Stromal cell of bone marrow (primary cell): Measurements from ENCODE around the gene RAB11B.
"Not testable (repeated sequence)": the region's sequence is repeated elsewhere in the genome, so short reads cannot be mapped to it uniquely, and the experiment has no call there.

ENCODE experiments used
- DNase-seq: peaks from one replicate; pipeline ENCODE4 v3.0.0-alpha.2; 2012; ENCODE audit warnings: low read depth

RAB11B gene

DNA sequence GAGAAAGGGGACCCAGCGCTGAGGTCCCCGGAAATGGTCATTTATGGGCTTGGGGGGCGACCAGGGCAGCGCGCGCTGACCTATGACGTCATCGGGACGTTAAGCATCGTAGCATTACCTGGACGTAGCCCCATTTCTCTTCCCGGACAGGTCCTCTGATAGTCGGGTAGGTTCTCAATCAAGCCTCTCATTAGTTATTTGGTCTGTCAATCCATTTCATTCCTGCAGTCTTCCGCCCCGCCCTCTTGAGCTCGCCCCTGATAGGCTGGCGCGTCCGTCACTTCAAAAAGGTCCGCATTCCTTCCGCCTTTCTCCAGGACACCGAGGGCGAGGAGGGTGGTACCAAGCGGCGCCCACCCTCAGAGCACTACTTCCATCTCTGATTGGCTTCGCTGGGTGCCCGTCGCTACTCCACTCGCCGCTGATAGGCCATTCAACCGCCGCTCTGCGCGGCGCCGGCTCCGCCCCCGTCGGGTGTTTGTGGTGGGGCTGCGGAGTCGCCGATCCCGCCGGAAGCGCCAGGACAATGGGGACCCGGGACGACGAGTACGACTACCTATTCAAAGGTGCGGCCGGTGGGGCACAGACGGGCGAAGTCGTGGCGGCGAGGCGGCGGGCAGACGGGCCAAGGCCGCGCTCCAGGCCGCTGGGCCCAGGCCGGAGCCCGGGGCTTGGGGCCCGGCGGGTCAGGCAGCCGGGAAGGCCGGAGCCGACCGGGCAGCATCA lies at the start of gene RAB11B:
TSS of gene RAB11B (plus strand) at position 470 of the 726 bp plus-strand sequence. CDS start at position 527, 57 bp downstream.
- DNase-seq = peak; percentile 100

GRCh38 chr19:8341504-8341903 lies 48.7 kb upstream of the RAB11B start:
- DNase-seq = not testable (repeated sequence)

GRCh38 chr19:8342316-8342683 lies 47.9 kb upstream of the RAB11B start:
- no peak for DNase-seq

DNA sequence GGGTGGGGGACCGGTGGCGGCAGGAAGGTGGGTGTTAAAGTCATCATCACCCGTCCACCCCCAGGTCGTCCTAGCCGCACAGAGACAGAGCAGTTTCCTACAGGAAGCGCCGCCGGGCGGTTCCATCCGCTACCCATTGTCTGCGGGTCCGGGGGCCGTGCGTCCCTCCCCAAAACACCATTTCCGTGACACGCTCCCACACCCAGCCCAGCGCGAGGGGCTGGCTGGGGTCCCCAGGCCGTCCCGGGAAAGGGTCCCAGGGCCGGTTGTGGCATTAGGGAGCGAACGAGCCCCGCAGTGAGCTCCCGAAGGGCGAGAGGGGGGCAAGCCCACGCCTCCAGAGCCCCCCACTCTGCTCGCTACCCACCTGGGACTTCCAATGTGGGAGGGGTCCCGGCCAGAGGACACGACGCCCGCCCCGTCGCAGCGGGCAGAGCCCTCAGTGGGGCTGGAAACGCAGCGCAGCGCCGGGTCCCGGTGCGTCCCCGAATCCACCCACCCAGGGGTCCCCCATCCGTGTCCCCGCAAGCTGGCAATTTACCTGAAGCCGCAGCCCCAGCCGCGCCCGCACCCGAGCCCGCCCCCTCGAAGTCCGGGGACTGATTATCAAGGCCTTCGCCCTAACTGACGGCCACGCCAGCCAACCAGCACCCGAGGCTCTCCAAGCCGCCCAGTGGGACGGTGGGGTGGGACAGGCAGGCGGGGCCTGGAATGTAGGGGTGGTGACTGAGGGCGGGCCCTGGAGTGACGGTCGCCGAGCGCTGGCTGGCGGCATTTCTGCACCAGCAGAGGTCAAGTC lies 47.3 kb upstream of the RAB11B start, which contains the start of gene KANK3:
TSS of gene KANK3 (minus strand) at position 579 of the 799 bp plus-strand sequence. CDS start 5,434 bp downstream, outside the sequence.
- DNase-seq = peak; percentile 76

GRCh38 chr19:8343483-8343844 lies 46.7 kb upstream of the RAB11B start:
- no peak for DNase-seq

GRCh38 chr19:8349629-8350372 lies 40.4 kb upstream of the RAB11B start:
- not testable (repeated sequence) for DNase-seq

GRCh38 chr19:8352134-8352827 lies 37.9 kb upstream of the RAB11B start:
- DNase-seq = no peak

DNA sequence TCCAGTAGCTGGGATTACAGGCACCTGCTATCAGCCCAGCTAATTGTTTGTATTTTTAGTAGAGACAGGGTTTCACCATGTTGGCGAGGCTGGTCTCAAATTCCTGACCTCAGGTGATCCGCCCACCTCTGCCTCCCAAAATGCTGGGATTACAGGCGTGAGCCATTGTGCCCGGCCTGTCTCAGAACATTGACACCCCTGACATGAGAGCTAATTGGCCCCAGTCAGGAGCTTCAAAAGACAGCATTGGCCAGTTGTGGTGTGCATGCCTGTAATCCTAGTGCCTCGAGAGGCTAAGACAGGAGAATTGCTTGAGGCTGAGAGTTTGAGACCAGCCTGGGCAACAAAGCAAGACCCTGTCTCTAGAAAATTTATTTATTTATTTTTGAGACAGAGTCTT lies 37.3 kb upstream of the RAB11B start:
- DNase-seq = not testable (repeated sequence)

DNA sequence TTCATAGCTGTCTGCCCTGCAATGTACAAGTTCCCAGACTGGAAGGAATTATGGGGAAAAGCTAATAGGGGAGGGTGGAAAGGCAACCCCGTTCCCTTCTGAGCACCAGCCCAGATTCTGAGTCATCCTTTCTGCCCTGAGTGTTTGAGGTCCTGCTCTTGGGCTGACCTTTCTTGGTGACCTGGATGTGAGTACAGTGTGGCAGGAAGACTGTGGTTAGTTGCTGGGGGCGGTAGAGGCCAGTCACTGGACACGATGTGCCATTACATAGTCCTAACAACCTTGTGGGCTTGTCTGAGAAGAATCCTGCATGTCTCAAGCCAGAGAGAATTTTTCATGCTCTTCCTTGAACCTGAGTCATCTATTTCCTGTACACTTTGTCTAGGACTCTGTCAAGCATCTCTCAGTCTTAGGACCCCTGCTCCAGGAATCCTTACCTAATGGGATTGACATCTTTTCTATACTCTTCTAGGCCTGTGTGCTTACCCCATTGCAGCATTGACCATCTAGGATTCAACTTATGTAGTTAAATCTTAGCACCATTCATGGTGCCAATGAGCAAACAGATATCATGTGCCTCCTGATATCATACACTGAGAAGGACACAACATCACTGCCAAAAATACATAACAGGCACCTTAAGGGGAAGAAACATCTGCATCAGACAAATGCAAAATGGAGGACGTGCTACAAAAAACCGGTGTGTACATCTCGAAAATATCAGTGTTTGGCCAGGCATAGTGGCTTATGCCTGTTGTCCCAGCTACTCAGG lies 34.3 kb upstream of the RAB11B start:
- DNase-seq = peak; percentile 99

GRCh38 chr19:8357007-8357521 lies 33.1 kb upstream of the RAB11B start:
- DNase-seq = no peak

GRCh38 chr19:8358948-8359347 lies 31.2 kb upstream of the RAB11B start:
- DNase-seq = no peak

GRCh38 chr19:8360196-8360595 lies 30.0 kb upstream of the RAB11B start:
- DNase-seq = no peak

DNA sequence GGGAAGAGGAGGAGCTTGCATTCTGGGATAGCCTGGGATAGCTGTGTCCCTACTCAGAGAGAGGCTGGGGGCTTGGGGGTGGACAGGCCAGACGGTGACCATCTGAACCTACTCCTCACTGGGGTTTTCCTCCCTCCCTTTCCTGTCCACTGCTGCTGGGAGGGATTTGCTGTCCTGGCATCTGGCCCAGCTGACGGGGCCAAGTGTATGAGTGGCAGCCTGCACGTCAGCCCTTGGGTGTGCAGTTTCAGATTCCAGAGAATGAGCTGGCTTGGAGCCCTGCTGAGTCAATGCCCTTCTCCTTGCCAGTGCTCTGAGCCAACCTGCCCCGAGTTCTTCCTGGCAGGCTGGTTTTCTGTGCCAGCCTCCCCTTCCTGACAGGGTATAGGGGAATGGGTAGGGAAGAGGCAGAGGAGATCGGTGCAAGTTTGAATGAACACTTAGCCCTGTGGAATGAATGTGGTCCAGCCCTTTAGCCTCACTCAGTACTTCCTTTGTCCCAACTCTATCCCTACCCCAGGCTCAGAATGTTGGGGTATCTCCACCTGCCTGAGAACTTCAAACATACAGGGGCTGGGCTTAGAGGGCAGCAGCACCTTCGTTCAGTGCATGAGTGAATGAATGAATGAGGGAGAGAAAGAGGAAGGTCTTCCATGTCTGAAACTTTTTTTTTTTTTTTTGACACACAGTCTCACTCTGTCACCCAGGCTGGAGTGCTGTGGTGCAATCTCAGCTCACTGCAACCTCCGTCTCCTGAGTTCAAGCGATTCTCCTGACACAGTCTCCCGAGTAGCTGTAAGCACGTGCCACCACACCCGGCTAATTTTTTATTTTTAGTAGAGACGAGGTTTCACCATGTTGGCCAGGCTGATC lies 28.0 kb upstream of the RAB11B start:
- peak; percentile 98 for DNase-seq

- peak; percentile 47 for DNase-seq
Observed at GRCh38 chr19:8363803-8364771, 26.1 kb upstream of the RAB11B start, which contains the start of gene ANGPTL4. Gene ANGPTL4, plus strand, starts transcription at chr19:8364155. Its CDS starts 167 bp downstream, at chr19:8364322.

DNA sequence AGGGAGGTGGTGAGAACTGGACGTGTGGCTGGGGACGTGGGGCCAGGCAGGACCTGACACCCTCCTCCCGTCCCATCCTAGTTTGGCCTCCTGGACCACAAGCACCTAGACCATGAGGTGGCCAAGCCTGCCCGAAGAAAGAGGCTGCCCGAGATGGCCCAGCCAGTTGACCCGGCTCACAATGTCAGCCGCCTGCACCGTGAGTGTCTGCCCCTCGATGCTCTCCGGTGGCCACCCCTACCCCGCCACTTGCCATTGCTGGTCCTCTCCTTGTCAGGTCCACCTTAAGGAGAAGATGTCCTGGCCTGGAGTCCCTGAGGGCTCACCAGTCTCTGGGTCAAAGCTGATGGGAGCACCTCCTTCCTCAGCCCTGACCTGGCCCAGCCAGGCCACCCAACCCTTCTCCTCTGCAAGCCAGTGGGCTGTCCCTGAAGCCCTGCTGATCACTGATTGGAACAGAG lies 24.0 kb upstream of the RAB11B start:
- no peak for DNase-seq

DNA sequence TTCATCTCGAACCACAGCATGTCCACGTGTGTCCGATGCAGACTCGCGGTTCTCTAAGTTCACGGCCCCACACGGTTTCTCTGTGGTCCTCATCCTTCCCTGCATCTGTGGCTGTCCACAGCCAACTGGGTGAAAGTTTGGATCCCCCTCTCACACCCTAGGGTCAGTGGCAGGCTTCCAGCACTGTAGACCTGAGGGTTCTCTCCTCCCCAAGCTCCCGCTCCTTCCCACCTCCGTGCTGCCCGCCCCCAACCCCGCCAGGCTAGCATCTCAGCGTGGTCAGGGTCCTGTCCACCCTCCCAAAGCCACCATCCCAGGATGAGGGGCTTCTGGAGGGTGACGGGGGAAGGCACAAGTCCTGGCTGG lies 23.2 kb upstream of the RAB11B start:
- no peak for DNase-seq

- DNase-seq = peak; percentile 85
Observed at GRCh38 chr19:8367327-8368001, 22.7 kb upstream of the RAB11B start.
